HCT116 (cell line): ENCODE results near the gene EP400. TPM values are rescaled to one million over a fixed set of nuclear protein-coding genes. Genes with fewer than 3 reads are reported as not detected.

ENCODE experiments used
- ATAC-seq: fragments of 200-7000 bp; cut with Tn5 transposase; 2 replicates; pipeline ENCODE4 v1.9.1; 2020; ENCODE audit warnings: mild to moderate bottlenecking, moderate library complexity
- BruUV-seq: library from RNA; stranded (reverse); fragments of 400-500 nt; replicated peaks from 2 replicates; lab custom pipeline; 2021; lab: Mats Ljungman, UMichigan
- CTCF ChIA-PET: fragments of 300-600 bp; sonication (Branson Sonifier 250); formaldehyde crosslinking; loops from one replicate; lab custom pipeline; 2021; ENCODE audit warnings: antibody characterized with exemption; lab: Charles Lee
- POLR2A ChIA-PET: fragments of 300-600, 350-600 bp; sonication (Branson Sonifier 250); formaldehyde crosslinking; loops from one replicate; lab custom pipeline; 2021; ENCODE audit warnings: antibody characterized with exemption; lab: Charles Lee
- RAD21 ChIA-PET, 2 experiments: fragments of 300-600 bp; sonication (Branson Sonifier 250); formaldehyde crosslinking; loops; one replicate each; lab custom pipeline; 2023; ENCODE audit warnings: low total read pairs in 2 of 2; ENCODE audit not compliant: uncharacterized antibody in 2 of 2, unreplicated experiment in 2 of 2, low non-redundant PET in 1 of 2; lab: Charles Lee
- DNase-seq: peaks from one replicate; pipeline ENCODE4 v3.0.0-alpha.2; 2010; ENCODE audit warnings: low read depth, low spot score
- H2AFZ ChIP-seq: fragments of 200-600 bp; shearing (Covaris generic), sonication (generic); 2 replicates; pipeline ENCODE4 v1.6.1; 2017; ENCODE audit warnings: low read depth, mixed run types, mixed read lengths, antibody characterized with exemption, low read length; ENCODE audit not compliant: poor library complexity, severe bottlenecking
- H3K27ac ChIP-seq: 2 replicates; pipeline ENCODE4 v1.5.1; 2012; ENCODE audit warnings: low read depth, low read length
- H3K27me3 ChIP-seq: fragments of 200-600 bp; sonication (generic); 2 replicates; pipeline ENCODE4 v1.6.1; 2016; ENCODE audit warnings: mixed run types, low read length, mixed read lengths; ENCODE audit not compliant: insufficient read depth
- H3K36me3 ChIP-seq, 2 experiments: fragments of 200-500 bp in 1 of 2; fragments of 200-600 bp in 1 of 2; sonication (Bioruptor generic) in 1 of 2; sonication (generic) in 1 of 2; 2 replicates each; pipeline versions ENCODE4 v1.5.1 to v1.6.1; 2014 to 2016; ENCODE audit warnings: low read length in 2 of 2, inconsistent platforms in 1 of 2, mixed read lengths in 1 of 2, mixed run types in 1 of 2; ENCODE audit not compliant: insufficient read depth in 2 of 2, control insufficient read depth in 1 of 2
- H3K4me1 ChIP-seq, 2 experiments: fragments of 200-600 bp in 1 of 2; sonication (generic) in 1 of 2; 2 replicates each; pipeline versions ENCODE4 v1.5.1 to v1.6.1; 2012 to 2017; ENCODE audit warnings: low read length in 2 of 2, inconsistent platforms in 1 of 2, mild to moderate bottlenecking in 1 of 2, mixed read lengths in 1 of 2, mixed run types in 1 of 2, moderate library complexity in 1 of 2; ENCODE audit not compliant: insufficient read depth in 2 of 2, control insufficient read depth in 1 of 2
- H3K4me2 ChIP-seq: fragments of 200-600 bp; sonication (generic); 2 replicates; pipeline ENCODE4 v1.6.1; 2017; ENCODE audit warnings: mixed run types, low read length, mixed read lengths
- H3K4me3 ChIP-seq, 2 experiments: fragments of 200-600 bp in 1 of 2; sonication (generic) in 1 of 2; replicated peaks in 1 of 2; 2 replicates each; pipeline ENCODE4 v1.5.1; 2011 to 2016; ENCODE audit warnings: low read length in 2 of 2, control low read depth in 1 of 2, low read depth in 1 of 2, mild to moderate bottlenecking in 1 of 2, mixed read lengths in 1 of 2, mixed run types in 1 of 2
- H3K79me2 ChIP-seq: fragments of 200-600 bp; sonication (generic); 2 replicates; pipeline ENCODE4 v1.6.1; 2017; ENCODE audit warnings: mild to moderate bottlenecking, mixed run types, low read length, moderate library complexity, mixed read lengths; ENCODE audit not compliant: insufficient read depth
- H3K9ac ChIP-seq: fragments of 200-600 bp; sonication (generic); 2 replicates; pipeline ENCODE4 v1.6.1; 2016; ENCODE audit warnings: low read length, mixed read lengths
- H3K9me2 ChIP-seq: fragments of 200-600 bp; sonication (generic), shearing (Covaris generic); 2 replicates; pipeline ENCODE4 v1.6.1; 2017; ENCODE audit warnings: mixed run types, mild to moderate bottlenecking, moderate library complexity; ENCODE audit not compliant: insufficient read depth
- H3K9me3 ChIP-seq, 2 experiments: fragments of 200-500 bp in 1 of 2; fragments of 200-600 bp in 1 of 2; sonication (Bioruptor generic) in 1 of 2; sonication (generic) in 1 of 2; 2 replicates each; pipeline ENCODE4 v1.6.1; 2014 to 2017; ENCODE audit warnings: low read length in 2 of 2, mixed read lengths in 2 of 2, inconsistent platforms in 1 of 2, low read depth in 1 of 2, mild to moderate bottlenecking in 1 of 2, mixed run types in 1 of 2, moderate library complexity in 1 of 2; ENCODE audit not compliant: control insufficient read depth in 1 of 2, insufficient read depth in 1 of 2
- H4K20me1 ChIP-seq: fragments of 200-600 bp; sonication (generic), shearing (Covaris generic); 2 replicates; pipeline ENCODE4 v1.6.1; 2017; ENCODE audit warnings: mixed run types, mild to moderate bottlenecking, moderate library complexity; ENCODE audit not compliant: insufficient read depth
- ATF3 ChIP-seq: IDR thresholded peaks from 2 replicates; pipeline ENCODE4 v1.6.1; 2012
- CBX3 ChIP-seq: IDR thresholded peaks from 2 replicates; pipeline ENCODE4 v1.6.1; 2012; ENCODE audit warnings: low read depth
- CEBPB ChIP-seq: IDR thresholded peaks from 2 replicates; pipeline ENCODE4 v1.6.1; 2012; ENCODE audit warnings: low read depth
- EGR1 ChIP-seq: IDR thresholded peaks from 2 replicates; pipeline ENCODE4 v1.6.1; 2012; ENCODE audit warnings: low read depth
- FOSL1 ChIP-seq: IDR thresholded peaks from 2 replicates; pipeline ENCODE4 v1.6.1; 2012; ENCODE audit warnings: low read depth
- POLR2A ChIP-seq: IDR thresholded peaks from 2 replicates; pipeline ENCODE4 v1.7.0; 2011; ENCODE audit warnings: borderline replicate concordance; ENCODE audit not compliant: insufficient read depth, insufficient read length; ENCODE audit errors: extremely low read depth
- POLR2AphosphoS5 ChIP-seq: IDR thresholded peaks from 2 replicates; pipeline ENCODE4 v1.6.1; 2011; ENCODE audit warnings: mild to moderate bottlenecking, low read depth, low read length, moderate library complexity
- SIN3A ChIP-seq: IDR thresholded peaks from 2 replicates; pipeline ENCODE4 v1.6.1; 2012; ENCODE audit warnings: low read depth
- TCF7L2 ChIP-seq: IDR thresholded peaks from 2 replicates; pipeline ENCODE4 v1.7.0; 2011; ENCODE audit warnings: borderline replicate concordance, inconsistent platforms; ENCODE audit not compliant: insufficient read depth, insufficient read length; ENCODE audit errors: extremely low read depth
- YY1 ChIP-seq: IDR thresholded peaks from 2 replicates; pipeline ENCODE4 v1.6.1; 2011; ENCODE audit warnings: low read length, low read depth, moderate library complexity, mild to moderate bottlenecking; ENCODE audit not compliant: insufficient replicate concordance; ENCODE audit errors: extremely low read depth
- ZBTB33 ChIP-seq: IDR thresholded peaks from 2 replicates; pipeline ENCODE4 v1.6.1; 2011; ENCODE audit warnings: mild to moderate bottlenecking, low read length, moderate library complexity; ENCODE audit not compliant: insufficient replicate concordance; ENCODE audit errors: extremely low read depth
- ZFX ChIP-seq: fragments of 450-650 bp; IDR thresholded peaks from 2 replicates; pipeline ENCODE4 v1.6.1; 2017
- ZNF274 ChIP-seq: fragments of 200-500 bp; sonication (Bioruptor generic); IDR thresholded peaks from 2 replicates; pipeline ENCODE4 v1.6.1; 2014; ENCODE audit warnings: mild to moderate bottlenecking, low read depth, low read length, inconsistent platforms
- intact Hi-C: fragments of 100-400 bp; cut with micrococcal nuclease; formaldehyde crosslinking; loops from 2 replicates; pipeline ENCODE4 v1.10.0; 2022
- total RNA-seq: library from RNA; stranded (reverse); gene quantifications from one replicate; pipeline ENCODE4 v1.2.1, GENCODE V29; 2021; ENCODE audit not compliant: unreplicated experiment

The EP400 gene
- total RNA-seq, 1 experiment from 2014 or later: 54.5 TPM

- Histone ChIP-seq H3K27me3 (no peaks in the 10 kb centered on the region), H3K4me2 (no peak overlapping the region), H3K9me3 (no peaks in the 10 kb centered on the region), H3K36me3 (peaks cover 0 to 6% of the 10 kb centered on the region in 2 experiments; a peak in 1 of 4 replicates), H3K9me2 (no peaks in the 10 kb centered on the region), H3K4me3 (no peak overlapping the region), H3K79me2 (no peaks in the 10 kb centered on the region), H3K9ac (no peak overlapping the region), H2AFZ (no peak overlapping the region), H3K27ac (no peak overlapping the region), H4K20me1 (no peaks in the 10 kb centered on the region), H3K4me1 (no peaks in the 10 kb centered on the region)
- ATAC-seq (no peak), DNase-seq (no peak)
- POLR2A ChIA-PET: no interaction called here
- TF ChIP-seq CBX3 (no peak), POLR2A (no peak), YY1 (no peak), POLR2AphosphoS5 (no peak), TCF7L2 (no peak), ZFX (no peak), FOSL1 (no peak), SIN3A (no peak), ATF3 (no peak), EGR1 (no peak), ZNF274 (no peak), CEBPB (no peak), ZBTB33 (no peak)
- BruUV-seq: no TSS peak
- intact Hi-C loops: no loop called here
- CTCF ChIA-PET: no interaction called here
- RAD21 ChIA-PET: no interaction called here
Observed at GRCh38 chr12:132124766-132125425, 175.2 kb downstream of the EP400 start.
